IPS DF 19.7 (cell line): Measurements from ENCODE around the gene HSPA9.

Experiments used
- DNase-seq: peaks from one replicate; pipeline ENCODE4 v3.0.0-alpha.2; 2013; ENCODE audit warnings: low read depth, low spot score

The HSPA9 gene

DNA sequence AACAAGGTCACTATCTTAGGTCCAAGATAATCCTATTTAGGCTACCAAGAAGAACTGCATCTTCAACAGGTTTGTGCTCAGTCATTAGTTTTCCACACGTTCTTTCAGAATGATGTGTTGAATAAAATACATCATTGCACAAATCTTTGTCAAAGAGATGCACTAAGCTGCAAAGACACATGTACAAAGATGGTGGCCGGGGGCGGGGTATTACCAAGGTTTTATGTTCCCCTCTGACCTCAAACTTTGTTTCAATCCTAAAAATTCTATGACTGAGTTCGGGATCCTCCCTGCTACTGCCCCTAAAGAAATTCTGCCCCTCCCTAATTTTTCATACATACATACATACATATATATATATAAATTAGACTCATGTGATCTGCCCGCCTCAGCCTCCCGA lies 14.2 kb downstream of the HSPA9 start:
- no peak for DNase-seq

DNA sequence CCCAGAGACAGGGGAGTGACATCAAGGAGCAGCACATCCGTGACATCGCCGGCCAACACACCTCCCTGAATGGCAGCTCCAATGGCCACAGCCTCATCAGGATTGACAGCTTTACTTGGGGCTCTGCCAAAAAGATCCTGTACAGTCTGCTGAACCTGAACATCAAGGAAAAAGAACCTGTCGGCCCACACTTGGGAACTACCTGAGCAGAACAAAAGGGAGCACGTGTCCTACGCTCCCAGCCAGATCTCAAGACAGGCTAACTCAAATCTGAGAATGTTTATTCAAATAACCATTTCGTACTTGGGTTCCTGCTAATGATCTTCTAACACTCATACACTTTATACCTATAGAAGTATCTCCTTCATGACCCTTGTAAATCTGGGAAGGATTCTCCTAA lies 15.3 kb downstream of the HSPA9 start:
- DNase-seq: no peak

DNA sequence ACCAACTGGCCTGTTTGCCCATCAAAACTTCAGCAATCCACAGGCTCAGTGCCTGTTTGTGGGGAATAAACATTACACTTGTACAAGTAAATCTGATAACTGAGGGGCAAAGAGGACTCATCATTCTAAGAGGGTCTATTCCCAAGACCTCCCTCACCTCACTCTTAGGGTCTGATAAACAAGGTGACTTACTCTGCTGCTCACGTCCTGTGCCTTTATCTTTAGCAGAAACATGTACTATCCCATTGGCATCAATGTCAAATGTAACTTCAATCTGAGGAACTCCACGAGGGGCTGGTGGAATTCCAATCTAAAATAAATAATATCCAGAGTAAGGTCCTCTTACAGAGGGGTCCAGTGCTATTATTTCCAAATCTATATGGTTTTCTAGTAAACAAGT lies 17.5 kb downstream of the HSPA9 start:
- no peak for DNase-seq

DNA sequence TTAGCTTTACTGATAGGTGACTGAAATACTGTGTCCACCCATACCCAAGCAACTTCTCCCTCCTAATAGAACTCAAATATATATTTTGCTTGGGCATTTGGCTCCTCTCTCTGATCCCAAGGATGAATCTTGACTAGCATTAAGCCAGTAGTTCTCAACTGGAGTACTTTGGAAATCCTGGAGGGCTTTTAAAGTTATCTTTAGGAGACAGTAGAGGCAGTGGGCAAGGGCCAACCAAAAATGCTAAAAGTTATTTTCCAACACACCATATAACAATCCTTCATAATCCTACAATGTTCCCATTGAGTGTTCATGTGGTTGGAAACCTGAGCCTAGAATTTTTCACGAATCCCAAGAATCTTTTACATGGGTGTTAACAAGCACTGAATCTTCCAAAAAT lies 21.1 kb downstream of the HSPA9 start:
- DNase-seq: no peak

DNA sequence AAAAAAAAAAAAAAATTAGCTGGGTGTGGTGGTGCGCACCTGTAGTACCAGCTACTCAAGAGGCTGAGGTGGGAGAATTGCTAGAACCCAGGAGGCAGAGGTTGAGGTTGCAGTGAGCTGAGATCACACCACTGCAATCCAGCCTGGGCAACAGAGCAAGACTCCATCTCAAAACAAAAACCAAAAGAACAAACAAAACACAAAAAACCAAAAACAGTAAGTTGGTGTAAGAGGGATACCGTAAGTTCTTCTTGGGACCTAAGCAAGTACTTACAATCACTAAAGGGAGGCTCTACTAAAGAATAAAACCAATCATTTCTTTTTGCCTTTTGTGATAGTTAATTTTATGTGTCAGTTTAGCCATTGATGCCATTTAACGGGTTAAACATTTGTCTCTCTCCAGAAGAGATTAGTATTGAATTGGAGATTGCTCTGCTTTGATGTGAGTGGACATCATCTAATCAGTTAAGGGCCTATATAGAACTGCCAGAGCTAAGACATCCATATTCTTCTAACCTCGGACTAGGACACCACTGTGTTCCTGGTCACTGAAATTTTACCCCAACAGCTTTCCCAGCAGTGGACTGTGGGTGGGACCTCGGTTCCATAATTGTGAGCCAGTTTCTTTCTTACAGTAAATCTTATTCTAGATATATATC lies 21.6 kb downstream of the HSPA9 start:
- no peak for DNase-seq

DNA sequence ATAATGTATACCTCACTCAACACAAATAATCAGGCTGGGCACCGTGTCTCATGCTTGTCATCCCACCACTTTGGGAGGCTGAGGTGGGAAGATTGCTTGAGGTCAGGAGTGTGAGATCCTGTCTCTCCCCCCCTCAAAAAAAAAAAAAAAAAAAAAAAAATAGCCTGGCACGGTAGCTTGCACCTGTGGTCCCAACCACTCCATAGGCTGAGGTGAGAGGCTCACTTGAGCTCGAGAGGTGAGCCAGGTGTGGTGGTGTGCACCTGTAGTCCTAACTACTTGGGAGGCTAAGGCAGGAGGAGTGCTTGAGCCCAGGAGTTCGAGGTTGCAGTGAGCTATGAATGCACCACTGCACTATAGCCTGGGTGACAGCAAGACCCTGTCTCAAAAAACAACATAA lies 22.5 kb downstream of the HSPA9 start:
- no peak for DNase-seq

DNA sequence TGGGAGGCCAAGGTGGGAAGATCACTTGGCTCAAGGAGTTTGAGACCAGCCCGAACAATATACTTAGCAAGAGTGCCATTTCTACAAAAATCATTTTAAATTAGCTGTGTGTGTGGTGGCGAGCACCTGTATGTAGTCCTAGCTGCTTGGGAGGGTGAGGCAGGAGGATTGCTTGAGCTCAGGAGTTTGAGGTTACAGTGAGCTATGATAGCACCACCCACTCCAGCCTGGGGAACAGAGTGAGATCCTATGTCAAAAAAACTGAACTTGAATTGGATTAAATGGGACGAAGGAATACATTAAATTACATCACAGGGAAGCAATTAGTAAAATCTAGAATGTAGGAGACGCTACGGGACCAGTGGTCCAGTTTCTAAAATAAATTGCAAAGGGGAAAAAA lies 25.8 kb downstream of the HSPA9 start:
- DNase-seq: no peak

DNA sequence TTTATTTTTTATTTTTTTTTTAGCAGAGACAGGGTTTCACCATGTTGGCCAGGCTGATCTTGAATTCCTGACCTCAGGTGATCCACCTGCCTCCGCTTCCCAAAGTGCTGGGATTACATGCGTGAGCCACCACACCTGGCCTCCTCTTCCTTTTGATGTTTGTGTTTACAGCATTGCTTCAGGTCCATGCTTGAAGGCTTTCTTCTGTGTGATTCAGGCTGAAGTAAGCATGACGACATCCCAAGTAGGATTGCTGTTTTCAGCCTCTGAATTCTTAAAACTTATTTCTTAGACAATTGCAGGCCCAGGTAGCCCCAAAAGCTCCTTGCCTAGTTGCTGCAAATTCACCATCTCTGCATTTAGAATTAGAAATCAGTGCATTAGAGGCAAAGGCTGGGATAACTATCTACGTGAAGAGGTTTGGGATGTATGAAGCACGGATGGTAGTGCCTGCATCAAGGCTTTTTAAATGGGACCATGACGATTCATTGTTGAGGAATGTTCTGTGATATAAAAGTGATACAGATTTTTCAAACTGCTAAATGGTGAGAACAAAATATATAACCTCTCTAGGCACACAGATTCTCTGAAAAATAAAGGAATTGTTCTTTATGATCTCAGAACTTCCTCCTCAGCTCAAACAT lies 29.2 kb downstream of the HSPA9 start:
- DNase-seq: no peak

DNA sequence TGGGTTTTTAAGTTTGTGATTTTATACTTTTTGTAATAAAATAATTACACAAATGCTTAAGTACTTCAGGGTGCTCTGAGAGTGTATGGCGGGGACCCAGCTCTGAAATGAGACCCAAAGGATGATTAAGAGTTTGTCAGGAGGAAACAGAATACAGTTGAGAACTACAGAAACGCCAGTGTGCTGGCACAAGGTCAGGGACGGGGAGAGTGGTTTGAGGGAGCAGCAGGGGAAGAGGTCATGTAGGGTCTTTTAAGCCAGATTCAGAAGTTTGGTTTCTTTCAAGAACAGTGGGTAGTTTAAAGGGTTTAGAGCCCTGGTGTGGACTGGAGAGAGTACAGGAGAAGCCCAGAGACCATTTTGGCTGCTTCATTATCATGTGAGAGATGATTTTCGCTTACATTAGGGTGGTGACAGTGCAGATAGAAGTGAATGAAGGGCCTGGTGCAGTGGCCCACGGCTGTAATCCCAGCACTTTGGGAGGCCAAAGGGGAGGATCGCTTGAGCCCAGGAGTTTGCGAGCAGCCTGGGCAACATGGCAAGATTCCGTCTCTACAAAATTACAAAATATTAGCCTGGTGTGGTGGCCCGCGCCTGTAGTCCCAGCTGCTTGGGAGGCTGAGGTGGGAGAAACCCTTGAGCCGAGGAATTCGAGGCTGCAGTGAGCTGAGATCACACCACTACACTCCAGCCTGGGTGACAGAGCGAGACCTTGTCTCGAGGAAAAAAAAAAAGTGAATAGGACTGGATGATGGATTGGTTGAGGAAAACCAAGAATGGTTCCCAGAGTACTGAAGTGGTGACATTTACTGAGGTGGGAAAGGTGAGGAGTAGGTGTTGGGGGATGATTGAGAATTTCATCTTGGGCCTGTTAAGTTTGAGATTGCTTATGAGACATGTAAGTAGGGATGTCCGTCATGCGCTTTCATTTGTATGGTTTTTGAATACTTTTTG lies 30.7 kb downstream of the HSPA9 start:
- DNase-seq: no peak

DNA sequence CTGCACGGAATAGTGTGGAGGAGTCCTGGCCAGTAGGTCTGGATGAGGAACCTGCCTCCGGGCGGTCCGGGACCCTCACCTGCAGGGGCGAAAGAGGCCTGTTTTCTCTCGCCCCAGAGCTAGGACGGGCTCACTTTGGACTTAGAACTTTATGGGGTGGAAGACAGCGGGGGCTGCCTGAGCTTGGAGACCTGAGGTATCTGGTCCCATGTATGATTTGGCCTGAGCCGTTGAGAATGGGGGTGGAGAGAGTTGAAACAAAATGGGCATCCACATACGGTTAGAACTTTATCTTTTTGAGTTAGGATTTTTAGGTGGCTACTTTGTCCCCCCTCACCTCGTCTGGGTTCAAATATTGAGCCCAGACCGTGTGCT lies 31.5 kb downstream of the HSPA9 start:
- DNase-seq: no peak

DNA sequence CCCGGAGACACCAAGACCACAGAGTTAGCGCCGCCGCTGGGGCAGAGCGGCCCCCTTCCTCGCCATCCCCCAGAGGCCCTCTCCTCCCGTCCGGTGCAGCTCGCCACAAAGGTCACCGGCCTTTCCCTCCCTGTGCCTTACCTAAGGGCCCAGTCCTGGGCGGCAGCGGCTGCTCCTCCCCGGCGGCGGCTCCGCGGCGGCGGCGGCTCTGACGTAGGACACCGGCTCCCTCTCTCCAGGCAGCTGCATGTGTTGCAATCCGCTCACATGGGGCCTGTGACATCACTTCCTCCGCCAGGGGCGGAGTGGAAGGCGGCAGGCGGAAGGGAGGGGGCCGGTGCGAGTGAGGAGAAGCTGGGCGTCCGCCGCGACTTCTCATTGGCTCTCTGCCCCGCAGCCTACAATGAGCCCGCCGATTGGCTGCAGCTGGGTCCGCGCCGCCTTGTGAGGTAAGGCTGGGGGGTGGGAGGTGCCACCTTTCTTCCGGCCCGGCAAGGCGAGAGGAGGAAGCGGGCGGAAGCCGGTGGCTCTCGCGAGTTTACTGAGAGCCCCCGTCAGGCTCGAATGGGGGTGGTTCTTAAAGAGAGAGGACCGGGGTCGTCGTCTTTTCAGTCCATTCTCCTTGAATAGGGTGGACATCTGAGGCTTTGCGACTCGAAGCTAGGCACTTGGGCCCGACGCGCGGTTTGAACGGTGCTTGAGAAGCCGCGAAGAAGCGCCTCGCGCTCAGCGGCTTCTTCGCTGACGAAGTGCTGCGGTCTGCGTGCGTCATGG lies 32.1 kb downstream of the HSPA9 start, which contains the start of gene ETF1:
Gene ETF1, minus strand, starts transcription at position 281 of the 774 bp plus-strand sequence. CDS start 318 bp downstream, outside the sequence.
- peak; percentile 94 for DNase-seq

DNA sequence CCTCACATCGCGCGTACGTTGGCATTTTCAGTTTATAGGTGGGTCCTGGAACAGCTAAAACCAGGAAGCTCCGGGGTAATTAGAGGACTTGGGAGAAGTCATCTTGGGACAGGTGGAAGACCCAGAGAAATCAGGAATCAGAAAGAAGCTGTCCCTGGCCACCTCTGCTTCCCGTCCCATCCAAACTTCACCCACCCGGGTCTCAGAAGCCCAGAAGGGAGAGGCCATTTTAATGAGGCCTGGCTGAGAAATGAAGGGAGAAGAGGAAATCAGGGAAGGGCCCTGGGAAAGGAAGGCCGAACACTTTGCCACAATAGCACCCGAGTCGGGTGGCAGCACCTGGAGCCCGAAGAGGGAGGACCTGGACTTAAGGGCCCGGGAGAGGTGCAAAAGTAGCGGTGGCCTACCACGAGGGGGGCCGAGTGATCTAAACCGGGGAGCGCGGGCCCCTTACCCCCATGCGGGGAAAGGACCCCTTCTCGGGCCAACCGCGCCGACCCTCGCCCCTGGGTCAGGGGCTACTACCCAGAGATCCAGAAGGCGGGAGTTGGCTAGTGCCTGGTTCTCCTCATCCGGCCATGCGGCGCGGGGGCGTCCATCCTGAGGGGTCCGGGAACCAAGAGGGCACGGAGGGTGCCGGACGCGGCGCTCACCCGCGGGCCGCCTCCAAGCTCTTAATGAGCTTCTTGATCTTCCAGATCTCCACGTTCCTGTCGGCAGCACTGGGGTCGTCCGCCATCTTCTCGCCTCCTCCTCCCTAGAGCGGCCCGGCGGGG lies 32.8 kb downstream of the HSPA9 start:
- no peak for DNase-seq

DNA sequence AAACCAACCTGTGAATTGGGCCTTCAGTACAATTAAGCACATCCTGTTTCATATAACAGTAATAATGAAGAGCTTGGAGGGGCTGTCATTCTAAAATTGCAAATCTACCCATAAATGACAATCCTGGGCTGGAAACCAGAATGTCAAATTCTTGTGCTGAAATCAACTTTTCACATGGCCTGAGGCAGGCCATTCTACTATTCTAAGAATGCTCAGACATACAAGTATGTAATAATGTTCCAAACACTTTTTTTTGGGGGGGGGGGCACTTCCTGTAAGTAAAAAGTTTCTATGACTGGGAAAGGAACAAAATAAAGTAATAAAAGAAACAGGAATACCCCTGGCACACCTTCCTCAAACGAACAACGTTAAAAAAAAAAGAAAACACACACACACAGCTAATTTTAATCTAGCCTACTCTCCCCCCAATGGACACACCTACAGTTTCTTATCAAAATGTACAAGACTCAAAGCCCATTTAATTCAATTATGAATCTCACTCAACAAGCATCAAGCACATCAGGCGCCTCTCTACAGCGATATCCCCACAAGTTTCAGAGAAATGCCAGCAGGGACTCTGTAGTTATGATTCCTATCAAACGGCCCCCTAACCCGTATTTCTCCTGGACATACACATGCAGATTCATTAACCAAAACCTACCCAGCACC lies 33.6 kb downstream of the HSPA9 start:
- DNase-seq: no peak

DNA sequence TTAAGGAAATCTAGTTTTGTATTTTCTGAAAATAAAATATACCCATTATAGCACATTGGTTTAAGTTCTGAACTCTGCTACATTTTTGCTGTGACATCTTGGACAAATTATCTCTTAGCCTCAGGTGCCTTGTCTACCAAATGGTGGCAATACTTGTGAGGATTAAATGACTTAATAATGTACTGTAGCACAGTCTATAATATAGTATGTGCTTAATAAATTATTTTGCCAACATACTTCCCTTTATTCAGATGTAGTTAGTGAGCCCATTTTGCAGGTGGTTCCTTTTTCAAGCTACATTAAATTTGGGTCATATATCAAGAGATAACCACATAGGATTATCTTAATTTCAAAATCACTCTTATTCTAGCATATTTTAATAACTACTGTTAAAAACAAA lies 35.4 kb downstream of the HSPA9 start:
- no peak for DNase-seq

DNA sequence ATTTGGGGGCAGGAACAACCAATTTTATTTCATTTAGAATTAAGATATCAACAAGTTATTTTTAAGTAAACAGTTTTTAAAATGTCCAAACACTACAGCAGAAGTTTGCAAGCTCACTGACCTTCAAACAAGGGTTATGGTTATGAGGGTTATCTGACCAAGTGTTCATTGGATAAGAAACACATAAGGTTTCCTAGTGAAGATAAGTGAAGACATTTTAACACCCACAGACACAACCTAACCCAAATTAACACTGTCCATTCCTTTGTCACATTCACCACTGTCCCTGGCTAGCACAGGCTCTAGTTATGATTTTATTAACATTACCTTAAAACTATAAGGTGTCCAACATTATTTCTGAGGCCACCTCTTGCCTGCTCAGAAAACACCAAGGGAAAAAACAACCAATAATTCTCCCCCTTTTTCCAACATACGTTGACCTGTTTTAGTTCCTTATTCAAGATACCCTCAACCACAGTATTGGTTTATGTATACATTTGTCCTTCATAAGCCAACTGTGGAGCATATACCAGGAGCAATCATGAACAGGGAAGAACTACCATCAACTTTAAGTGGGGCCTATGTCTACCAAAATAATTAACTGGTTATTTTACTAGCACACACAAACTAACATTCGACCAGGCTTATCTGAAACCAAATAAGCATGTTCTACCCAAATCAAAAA lies 36.1 kb downstream of the HSPA9 start:
- no peak for DNase-seq

DNA sequence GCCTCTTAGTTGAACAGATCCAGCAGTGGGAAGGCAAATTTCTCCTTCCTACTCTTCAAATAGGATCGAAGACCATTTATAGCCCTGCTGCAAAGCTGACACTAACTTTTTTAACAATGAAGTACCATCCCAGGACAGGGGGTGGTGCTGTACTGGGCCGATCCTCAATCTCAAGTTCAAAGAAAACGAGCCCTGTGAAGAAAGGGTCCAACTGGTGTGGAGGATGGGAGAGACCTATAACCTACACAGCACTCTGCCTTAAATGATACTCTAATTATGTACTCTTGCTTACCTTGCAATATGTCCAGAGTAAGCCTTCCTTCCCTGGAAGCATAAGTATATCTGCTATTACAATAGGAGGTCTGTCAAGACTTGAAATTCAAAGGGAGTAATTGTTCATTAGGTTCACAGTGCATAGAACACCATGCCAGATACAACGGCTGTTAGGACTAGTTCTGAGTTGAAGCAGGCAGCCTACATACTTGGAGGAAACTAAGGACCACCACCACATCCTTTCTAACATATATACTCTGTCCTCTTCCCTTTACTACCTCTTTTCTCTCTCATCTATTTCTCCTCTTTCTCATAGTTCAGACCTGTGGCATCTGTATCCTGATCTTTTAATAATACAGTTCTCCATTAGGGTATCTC lies 38.4 kb downstream of the HSPA9 start:
- DNase-seq: no peak

DNA sequence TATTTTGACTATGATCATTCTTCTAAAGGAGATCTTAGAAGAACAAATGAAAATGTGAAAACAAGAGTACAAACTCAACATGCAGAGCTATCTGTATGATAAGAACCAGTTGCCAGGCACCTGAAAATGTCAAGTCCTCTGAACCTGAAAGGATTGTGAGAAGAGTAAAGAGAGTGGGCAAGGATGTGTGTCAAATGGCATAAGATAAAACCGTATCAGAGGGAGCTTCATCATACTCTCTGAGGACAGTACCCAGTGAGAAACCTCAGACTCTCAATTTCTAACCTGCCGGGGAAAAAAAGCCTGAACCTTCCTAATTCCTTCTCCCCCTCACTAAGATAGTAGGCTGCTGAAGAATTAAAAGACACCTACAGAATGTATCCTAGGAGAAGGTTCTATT lies 39.0 kb downstream of the HSPA9 start:
- DNase-seq: no peak

DNA sequence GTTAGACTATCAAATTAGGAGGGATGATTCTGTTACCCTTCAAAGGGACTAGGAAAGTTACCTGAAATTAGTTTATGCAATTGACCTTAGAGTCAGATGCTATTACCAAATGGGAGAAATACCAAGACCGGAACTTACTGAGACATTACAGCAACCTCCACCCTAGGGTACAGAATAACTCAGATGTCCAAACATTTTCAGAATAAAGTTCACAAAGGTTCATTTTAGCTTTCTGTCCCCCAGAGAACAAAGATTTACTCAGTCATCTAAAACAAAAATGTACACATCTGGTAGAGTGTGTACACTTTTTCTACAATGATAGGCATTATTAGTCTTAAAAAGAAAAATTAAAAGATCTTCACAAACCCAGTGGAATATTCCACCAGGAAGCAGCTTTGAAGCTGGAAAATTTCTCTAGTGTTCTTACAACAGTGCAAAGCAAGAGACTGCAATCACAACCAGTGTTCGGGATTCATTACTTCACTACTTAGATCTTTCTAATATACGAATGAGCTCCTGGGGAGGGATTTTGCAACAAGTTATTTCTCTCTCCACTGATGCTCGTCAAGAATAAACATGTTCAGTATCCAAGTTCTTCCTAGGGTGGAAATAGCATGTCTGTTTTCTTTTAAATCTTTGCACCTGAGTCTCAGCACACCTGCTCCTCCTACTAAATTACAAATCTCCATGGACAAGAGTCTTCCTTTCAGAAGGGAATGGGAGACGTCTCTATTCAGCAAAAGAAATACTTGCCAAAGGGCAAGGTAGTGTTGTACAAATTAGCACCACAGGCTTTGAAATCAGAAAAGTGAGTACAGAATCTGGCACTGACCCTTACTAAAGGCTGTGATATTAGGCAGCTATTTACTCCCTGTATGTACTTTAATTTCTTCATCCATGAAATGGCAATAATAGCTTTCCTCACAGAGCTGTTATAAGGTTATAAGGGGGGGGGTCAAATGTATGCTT lies 40.9 kb downstream of the HSPA9 start:
- DNase-seq: no peak
